ELF-1 (cell line): Measurements from ENCODE around the gene GNG12.

Source experiments
- DNase-seq: peaks from one replicate; pipeline ENCODE4 v3.0.0-alpha.2; 2016; ENCODE audit warnings: low read depth, low spot score

GNG12 gene

DNA sequence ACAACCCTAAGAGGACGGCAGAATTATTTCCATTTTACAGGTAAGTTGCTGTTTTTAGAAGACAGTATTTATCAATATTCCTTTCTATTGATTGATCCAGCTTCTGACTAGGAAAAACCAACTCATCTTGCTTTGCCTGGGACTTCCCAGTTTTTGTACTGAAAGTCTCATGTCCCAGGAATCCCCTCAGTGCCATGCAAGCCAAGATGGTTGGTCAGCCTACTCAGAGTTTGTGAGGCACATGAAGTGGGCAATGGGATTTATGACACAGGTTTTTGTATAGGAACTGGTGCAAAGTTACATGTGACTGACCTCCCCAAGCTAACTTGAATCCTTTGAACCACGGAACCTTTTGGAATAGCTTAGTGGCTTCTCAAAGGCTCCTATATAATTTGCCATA, 45.5 kb downstream of the GNG12 start:
- DNase-seq = no peak

- no peak for DNase-seq
Observed at GRCh38 chr1:67785847-67786753, 47.2 kb downstream of the GNG12 start.

DNA sequence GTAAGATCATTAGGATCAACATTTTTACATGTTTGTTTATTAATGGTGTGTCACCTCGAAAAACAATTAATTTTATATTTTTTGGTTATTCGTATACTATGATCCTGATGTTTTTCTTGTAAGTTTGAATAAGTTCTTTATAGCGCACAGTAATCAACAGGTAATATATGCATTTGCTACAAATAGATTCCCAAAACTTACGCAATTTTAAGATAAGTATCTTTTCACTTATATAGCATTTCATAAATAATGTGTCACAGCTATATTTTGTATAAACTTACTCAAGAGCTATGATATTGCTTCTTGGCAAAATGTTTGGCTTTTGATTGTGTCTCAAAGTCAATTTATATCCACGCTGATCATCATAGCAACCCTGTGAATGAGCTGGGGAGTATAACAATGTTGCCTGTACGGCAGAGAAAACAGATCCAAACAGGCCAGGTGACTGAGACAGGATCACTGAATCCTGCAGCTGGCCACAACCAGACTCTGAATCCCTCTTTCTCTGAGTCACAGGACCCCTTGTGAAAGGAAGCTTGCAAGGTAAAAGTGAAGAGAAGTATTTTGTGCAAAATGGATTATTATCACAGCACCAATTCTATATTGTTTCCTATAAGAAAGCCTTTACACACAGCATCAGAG, 48.6 kb downstream of the GNG12 start:
- no peak for DNase-seq

DNA sequence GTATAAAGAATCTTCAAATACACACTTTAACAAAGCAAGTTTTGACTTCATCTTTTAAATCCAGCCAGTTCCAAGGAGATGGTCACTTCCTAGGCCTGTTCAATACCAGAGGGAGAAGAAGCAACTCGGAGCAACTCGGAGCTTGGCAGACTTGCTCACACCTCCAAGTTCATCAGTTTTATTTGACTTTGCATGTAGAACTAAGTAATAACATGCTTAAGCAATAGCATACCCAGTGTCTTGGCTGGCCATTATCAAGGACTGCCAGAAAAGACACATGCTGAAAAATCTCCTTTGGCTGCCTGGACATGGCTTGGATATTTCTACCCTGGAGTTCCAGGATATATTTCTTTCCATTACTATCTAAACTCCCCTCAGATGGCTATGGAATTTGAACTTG, 52.6 kb downstream of the GNG12 start:
- DNase-seq = no peak

DNA sequence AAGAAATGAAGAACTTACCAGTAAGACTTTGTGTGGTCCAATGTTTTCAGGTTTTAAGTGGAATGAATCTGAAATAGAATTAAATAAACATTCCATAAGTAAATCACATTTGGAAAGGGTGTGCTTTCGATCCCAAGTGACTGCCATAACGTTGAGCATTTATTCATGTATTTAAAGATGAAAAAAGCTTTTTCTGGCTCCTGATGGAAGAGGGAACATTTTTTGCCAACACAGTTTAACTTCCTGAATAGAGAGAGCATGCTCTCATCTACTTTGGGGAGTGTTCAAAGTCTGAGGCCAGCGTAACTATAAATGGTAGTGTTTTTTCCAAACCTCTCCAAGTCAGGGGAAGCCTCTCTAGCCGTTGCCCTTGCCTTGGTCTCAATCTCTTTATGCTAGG, 55.8 kb downstream of the GNG12 start:
- DNase-seq = no peak

DNA sequence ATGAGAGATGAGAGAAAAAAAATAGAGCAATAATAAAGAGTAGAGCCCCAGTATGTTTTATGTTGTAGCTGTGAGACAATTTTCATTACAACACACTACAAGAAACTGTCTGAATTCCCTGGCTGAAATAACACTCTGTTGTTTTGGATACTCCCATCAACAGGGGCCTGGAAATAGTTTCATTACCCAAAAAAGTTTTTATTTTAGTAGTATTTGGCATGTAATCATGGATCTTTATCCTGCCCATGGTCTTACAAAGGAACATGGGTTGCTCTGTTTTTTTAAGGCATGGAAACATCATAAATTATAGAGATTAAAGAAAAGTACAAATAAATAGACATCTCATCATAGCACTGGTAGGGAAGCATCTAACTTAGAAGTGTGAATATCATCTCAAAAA, 56.3 kb downstream of the GNG12 start:
- DNase-seq = no peak

DNA sequence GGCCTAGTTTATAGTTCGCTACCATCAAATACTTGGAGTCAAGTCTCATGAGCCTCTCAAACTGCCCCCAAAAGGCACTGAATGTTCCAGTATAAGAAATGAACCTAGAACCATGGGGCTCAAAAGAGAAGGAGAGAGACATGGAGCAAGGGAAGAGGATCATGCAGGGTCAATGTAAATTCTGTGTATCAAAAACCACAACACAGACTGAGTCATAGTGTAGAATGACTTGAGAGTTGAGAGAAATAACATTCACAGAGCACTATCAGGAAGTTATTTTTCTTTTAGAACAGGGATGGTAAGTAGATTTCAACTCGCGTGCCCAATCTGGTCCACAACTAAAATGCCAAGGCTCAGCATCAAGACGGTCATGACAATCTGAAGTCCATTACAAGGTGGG, 59.8 kb downstream of the GNG12 start:
- DNase-seq = no peak

DNA sequence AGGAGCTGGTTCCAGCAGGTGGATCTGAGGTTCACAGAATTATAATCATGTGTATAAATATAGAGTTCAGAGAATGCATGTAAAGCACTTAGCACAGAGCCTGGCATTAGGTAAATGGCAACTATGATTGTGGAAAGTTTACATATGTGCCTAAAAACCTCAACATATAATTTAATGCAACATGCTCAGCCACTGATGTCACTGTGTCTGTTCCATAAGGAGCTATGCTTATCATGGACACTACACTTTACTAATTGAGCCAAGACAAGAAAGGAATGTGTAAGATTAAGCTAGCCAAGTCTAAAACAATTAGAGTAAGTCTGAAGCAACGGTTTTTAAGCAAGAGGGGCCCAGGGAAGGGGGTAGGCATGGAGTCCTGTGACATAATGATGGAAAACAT, 61.5 kb downstream of the GNG12 start:
- DNase-seq = no peak

GRCh38 chr1:67771152-67771551, 62.1 kb downstream of the GNG12 start:
- DNase-seq = no peak

- DNase-seq = no peak
Observed at GRCh38 chr1:67769633-67770256, 63.5 kb downstream of the GNG12 start.

DNA sequence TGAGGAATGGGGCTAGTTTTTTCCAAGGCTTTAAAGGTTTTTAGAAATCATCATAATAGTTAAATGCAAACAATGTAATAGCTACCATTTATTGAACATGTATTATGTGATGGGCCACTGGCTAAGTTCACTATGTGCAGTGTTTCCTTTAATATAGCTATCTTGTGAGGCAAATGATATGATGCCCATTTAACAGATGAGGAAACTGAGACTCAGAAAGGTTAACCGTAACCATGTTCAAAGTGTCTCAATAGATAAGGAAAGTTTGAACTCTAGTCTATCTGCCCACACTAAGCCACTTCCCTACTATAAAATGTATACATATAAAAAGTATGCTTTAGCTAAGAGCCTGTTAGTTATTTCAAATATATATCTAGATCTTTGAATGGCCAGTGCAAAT, 64.8 kb downstream of the GNG12 start:
- DNase-seq = no peak

- no peak for DNase-seq
Observed at GRCh38 chr1:67767103-67767782, 66.0 kb downstream of the GNG12 start.

GRCh38 chr1:67766141-67766978, 66.9 kb downstream of the GNG12 start:
- DNase-seq = peak; percentile 57

DNA sequence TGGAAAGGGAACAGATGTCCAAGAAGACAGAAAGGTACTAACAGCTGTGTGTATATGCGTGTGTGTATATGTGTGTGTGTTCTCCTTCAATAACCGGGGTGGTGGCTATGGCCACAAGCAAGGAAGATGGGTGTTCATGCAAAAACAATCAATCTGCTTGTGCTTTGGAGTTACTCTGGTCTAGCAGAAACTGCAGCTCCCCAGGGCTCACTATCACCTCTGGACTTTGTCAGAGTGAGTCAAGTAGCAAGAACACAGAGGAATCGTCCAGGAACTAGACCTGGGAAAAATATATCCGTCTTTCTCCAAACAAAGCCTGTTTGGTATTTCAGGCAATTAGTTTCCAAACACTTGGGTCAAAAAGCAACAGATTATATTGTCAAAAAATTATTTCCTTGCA, 68.6 kb downstream of the GNG12 start:
- DNase-seq = no peak

GRCh38 chr1:67761730-67762129, 71.5 kb downstream of the GNG12 start:
- DNase-seq = no peak

- DNase-seq = no peak
Observed at GRCh38 chr1:67761091-67761490, 72.2 kb downstream of the GNG12 start.

- DNase-seq = peak; percentile 77
Observed at GRCh38 chr1:67760030-67760821, 73.0 kb downstream of the GNG12 start.

GRCh38 chr1:67759692-67760029, 73.6 kb downstream of the GNG12 start:
- no peak for DNase-seq

- DNase-seq = no peak
Observed at GRCh38 chr1:67759066-67759465, 74.2 kb downstream of the GNG12 start.

GRCh38 chr1:67755619-67756018, 77.6 kb downstream of the GNG12 start:
- DNase-seq = no peak

DNA sequence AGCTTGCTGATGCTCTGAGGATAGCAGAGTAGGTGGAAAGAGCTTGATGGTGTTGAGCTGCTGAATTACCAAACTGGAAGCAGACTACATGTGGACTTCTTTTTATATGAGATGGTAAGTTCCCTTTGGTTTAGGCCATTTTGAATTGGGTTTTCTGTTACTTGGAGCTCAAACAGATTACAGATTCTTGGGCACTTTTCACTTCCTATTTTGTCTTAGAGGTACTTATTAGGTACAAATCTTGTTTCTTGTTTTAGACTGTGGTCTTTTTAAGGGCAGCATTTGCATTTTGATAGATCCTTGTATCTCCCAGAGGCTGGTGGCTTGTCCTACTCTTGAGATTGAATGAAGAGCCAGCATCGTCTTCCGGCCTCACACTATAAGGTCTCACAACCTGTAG, 78.1 kb downstream of the GNG12 start:
- no peak for DNase-seq
